ENCODE results near the gene MAPK8IP2. TPM values are rescaled to one million over a fixed set of nuclear protein-coding genes. Genes with fewer than 3 reads are reported as not detected.
"Not testable (repeated sequence)": the region's sequence is repeated elsewhere in the genome, so short reads cannot be mapped to it uniquely, and the experiment has no call there.

The MAPK8IP2 gene
- total RNA-seq, 1 donor from 2014 or later: 0.83 TPM

- no peak for DNase-seq (ENCODE audit: low spot score)
Observed at GRCh38 chr22:50599816-50600455, 657 bp upstream of the MAPK8IP2 start.

- DNase-seq (ENCODE audit: low spot score): no peak
Observed at GRCh38 chr22:50600967-50601668, 525 bp downstream of the MAPK8IP2 start.

- DNase-seq (ENCODE audit: low spot score): no peak
Observed at GRCh38 chr22:50601669-50602337, 1.2 kb downstream of the MAPK8IP2 start.

GRCh38 chr22:50602338-50602700 is 1.7 kb downstream of the MAPK8IP2 start:
- no peak for DNase-seq (ENCODE audit: low spot score)

GRCh38 chr22:50603511-50604255 is 3.1 kb downstream of the MAPK8IP2 start:
- DNase-seq (ENCODE audit: low spot score): no peak

GRCh38 chr22:50604256-50605001 is 3.8 kb downstream of the MAPK8IP2 start:
- DNase-seq (ENCODE audit: low spot score): no peak

GRCh38 chr22:50605002-50605612 is 4.5 kb downstream of the MAPK8IP2 start:
- no peak for DNase-seq (ENCODE audit: low spot score)

- no peak for DNase-seq (ENCODE audit: low spot score)
Observed at GRCh38 chr22:50605613-50606074, 5.1 kb downstream of the MAPK8IP2 start.

GRCh38 chr22:50606165-50606945 is 5.8 kb downstream of the MAPK8IP2 start:
- DNase-seq (ENCODE audit: low spot score): no peak

GRCh38 chr22:50606946-50607658 is 6.5 kb downstream of the MAPK8IP2 start:
- no peak for DNase-seq (ENCODE audit: low spot score)

- DNase-seq (ENCODE audit: low spot score): no peak
Observed at GRCh38 chr22:50607659-50608020, 7.0 kb downstream of the MAPK8IP2 start.

GRCh38 chr22:50608058-50608840 is 7.7 kb downstream of the MAPK8IP2 start:
- DNase-seq (ENCODE audit: low spot score): not testable (repeated sequence)

- no peak for DNase-seq (ENCODE audit: low spot score)
Observed at GRCh38 chr22:50608996-50609395, 8.4 kb downstream of the MAPK8IP2 start.

- no peak for DNase-seq (ENCODE audit: low spot score)
Observed at GRCh38 chr22:50609599-50609998, 9.0 kb downstream of the MAPK8IP2 start.

- DNase-seq (ENCODE audit: low spot score): no peak
Observed at GRCh38 chr22:50610041-50610451, 9.5 kb downstream of the MAPK8IP2 start.

- DNase-seq (ENCODE audit: low spot score): no peak
Observed at GRCh38 chr22:50610581-50610980, 10.0 kb downstream of the MAPK8IP2 start.

GRCh38 chr22:50611341-50612060 is 10.9 kb downstream of the MAPK8IP2 start:
- no peak for DNase-seq (ENCODE audit: low spot score)

- DNase-seq (ENCODE audit: low spot score): no peak
Observed at GRCh38 chr22:50612168-50612527, 11.6 kb downstream of the MAPK8IP2 start.

Measured in ureter (tissue), 1 donor.